ENCODE results near the gene DNAJC11.
"Not testable (repeated sequence)": the region's sequence is repeated elsewhere in the genome, so short reads cannot be mapped to it uniquely, and the experiment has no call there.

The DNAJC11 gene

DNA sequence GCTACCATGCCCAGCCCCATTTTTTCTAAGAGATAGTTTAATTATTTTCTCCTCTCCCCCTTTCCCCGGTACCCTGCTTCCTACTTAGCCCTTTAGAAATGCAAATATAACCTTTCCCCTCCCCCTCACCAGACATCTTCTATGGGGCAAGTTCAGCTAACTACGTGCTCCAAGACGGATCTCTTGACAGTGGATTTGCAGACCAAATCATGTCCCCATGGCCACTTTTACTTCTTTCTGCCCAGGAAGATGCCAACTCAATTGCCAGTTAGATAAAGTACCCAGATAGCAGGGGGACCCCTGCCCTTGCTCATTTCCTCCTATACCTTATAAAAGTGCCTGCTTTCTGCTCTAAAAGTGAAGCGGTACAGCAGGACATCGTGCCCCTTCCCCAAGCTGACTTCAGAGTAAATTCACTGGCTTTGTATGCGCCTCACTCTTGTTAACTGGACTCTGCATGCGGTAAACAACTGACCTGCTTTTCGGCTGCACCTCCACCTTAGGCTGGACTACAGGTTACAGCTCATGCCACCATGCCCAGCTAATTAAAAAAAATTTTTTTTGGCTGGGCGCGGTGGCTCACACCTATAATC, 7.4 kb downstream of the DNAJC11 start:
- no peak for DNase-seq

GRCh38 chr1:6692956-6693355, 8.7 kb downstream of the DNAJC11 start:
- DNase-seq, result no peak

- DNase-seq, result no peak
Observed at GRCh38 chr1:6691507-6691906, 10.1 kb downstream of the DNAJC11 start.

DNA sequence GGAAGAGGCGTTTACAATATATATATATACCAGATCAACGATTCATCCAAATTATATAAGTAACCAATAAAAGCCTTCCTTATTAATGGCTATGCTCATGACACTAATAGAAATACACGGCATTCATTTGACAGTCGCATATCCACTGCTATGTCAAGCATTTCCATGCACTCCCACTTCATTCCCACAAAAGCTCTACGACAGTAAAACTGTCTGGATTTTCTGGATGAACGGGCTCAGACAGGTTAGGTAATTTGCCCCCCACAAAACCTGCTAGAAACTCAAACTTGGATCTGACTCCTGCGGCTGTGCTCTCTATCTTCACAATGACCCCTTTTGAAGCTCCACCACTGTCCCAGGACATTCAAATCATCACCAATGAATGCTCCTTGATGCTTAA, 11.4 kb downstream of the DNAJC11 start:
- DNase-seq, result no peak

GRCh38 chr1:6688757-6689156, 12.9 kb downstream of the DNAJC11 start:
- no peak for DNase-seq

- no peak for DNase-seq
Observed at GRCh38 chr1:6688001-6688400, 13.6 kb downstream of the DNAJC11 start.

DNA sequence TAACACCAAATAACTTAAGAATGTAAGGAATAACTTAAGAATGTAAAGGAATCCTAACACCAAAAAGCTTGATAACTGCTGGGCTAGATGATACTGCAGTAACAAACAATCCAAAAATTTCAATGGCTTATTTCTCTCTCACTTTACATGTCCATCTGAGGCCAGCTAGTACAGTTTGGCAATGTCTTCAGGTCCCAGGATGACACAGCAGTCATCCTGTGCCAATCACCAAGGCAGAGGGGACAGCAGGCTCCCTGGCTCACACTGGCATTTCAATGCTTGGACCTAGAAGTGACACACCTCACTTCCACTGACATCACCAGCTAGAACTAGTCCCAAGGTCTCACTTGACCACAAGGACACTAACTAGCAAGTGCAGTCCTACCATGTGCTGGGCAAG, 15.3 kb downstream of the DNAJC11 start:
- DNase-seq, result no peak

- no peak for DNase-seq
Observed at GRCh38 chr1:6685381-6685780, 16.2 kb downstream of the DNAJC11 start.

DNA sequence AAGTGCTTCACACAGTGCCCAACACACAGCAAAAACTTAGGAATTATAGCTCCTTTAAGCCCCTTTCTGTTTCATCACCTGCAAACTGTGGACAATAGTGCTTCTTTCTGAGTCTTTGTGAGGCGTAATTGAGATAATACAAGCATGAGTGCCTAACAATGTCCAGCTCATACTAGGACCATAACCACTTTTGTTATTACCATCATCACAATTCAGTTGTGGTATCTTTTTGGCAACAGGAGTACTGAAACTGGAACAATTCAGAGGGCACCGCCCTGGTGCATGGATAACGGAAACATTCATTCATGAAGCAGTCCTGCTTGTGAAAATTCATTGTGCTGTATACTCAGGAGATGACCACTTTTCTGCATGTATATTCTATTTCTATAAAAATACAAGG, 18.2 kb downstream of the DNAJC11 start:
- DNase-seq, result no peak

- no peak for DNase-seq
Observed at GRCh38 chr1:6675941-6676340, 25.7 kb downstream of the DNAJC11 start.

- no peak for DNase-seq
Observed at GRCh38 chr1:6674771-6675170, 26.8 kb downstream of the DNAJC11 start.

GRCh38 chr1:6673816-6674398, 27.7 kb downstream of the DNAJC11 start:
- no peak for DNase-seq

DNA sequence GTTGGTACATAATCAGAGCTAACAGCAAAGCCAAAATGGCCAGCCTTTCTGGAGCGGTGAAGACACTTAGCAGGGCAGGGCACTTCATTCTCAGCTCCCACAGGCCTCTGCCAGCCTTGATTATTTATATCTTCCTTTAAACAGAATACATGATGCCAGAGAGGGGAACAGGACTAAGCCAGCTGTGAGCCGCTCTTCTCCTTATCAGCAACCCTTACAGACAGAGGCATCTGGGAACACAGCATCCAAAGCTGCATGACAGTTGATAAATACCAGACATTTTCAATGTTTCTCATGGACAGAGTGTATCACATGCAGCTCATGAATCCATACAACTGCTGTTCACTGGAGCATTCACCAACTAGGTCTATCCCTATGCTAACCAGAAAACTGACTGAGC, 29.1 kb downstream of the DNAJC11 start:
- no peak for DNase-seq

GRCh38 chr1:6668503-6668902, 33.1 kb downstream of the DNAJC11 start:
- DNase-seq, result no peak

- DNase-seq, result no peak
Observed at GRCh38 chr1:6667139-6667538, 34.5 kb downstream of the DNAJC11 start.

DNA sequence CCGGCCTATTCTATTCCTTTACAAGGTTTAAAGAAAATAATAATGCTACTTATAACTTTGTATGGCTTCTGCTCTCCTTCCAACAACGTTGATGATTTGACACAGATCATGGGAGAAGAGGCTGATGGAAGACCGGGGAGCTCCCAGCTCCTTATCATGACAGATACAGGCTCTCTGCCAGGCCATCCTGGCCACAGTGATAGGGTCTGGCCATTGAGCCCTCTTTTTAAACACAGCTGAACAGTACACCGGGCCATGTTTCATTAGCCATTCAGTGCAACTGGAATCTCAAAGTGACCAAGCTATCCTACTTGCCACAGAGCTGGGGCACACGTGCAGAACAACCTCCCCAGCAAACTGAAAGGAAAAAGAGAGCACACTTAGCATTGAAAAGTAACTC, 34.9 kb downstream of the DNAJC11 start:
- no peak for DNase-seq

- not testable (repeated sequence) for DNase-seq
Observed at GRCh38 chr1:6662468-6662867, 39.1 kb downstream of the DNAJC11 start.

DNA sequence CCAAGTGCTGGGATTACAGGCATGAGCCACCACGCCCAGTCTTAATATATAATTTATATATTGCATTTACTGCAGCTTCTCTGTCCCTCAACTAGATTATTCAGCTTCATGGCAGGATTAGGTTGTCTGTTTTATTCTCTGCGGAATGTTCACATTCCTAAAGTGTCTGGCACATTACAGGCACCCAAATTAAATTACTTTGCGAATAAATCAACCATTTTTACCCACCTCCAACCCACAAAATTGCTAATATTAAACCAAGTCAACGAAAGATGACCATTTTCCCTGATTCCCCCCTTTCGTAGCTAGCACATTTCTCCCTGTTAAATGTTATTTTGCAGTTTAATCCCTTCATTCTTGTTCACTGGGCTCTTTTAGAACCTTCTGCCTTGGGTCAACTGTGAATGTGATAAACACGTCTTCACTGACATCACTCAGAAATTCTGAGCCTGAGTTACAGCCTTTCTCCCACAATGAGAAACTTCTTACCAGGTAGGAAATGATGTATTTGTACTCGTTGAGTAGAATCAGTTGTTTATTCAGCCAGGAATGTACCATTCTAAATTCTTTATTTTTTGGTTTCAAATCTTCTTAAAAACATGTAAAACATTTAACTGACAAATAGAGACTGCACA, 41.1 kb downstream of the DNAJC11 start:
- no peak for DNase-seq

DNA sequence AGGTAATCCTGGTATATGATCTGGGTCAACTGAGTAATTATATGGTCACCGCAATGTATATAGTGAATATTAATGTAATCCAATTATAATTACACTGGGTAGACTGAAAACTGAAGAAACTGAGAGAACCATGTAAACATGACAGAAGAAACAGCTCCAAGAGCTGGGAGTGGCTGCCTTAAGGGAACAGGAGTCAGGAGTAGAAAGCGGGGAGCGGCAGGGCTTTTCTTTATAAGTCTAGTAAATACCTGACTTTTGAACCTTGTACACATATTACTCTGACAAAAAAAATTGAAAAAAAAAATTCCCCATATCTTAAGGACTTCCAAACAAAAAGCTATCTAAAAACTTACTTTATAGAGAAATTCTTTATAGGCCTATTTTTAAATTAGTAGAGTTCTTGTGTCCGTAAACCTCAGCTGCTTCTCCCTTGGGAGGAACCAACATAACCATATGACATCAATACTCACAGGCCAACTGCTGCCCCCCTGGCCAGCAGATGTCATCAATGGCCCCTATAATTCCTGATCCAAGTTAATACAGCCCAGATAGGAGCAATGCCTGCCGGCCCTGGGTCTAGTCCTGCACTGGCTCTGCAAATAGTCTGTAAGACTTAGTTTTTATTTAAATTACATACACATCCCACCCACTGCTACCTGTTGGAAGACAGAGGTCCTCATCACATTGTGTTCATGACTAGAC, 43.1 kb downstream of the DNAJC11 start:
- DNase-seq, result no peak

DNA sequence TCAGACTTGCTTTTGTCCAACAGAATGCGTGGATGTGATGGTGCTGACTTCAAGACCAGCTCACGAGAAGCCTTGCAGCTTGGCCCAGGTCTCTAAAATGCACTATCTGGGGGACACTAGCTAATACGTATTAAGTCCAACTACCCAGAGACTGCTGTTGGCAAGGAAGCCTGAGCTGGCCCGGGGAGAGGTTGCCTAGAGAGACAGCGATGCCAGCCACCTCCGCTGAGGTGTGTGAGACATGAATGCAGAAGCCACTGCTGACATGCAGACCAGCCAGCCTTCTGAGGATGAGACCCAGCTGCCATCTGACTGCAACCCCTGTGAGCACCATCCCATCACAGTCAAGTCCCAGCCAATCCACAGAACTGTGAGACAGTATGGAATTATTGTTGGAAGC, 44.5 kb downstream of the DNAJC11 start:
- DNase-seq, result no peak

DNA sequence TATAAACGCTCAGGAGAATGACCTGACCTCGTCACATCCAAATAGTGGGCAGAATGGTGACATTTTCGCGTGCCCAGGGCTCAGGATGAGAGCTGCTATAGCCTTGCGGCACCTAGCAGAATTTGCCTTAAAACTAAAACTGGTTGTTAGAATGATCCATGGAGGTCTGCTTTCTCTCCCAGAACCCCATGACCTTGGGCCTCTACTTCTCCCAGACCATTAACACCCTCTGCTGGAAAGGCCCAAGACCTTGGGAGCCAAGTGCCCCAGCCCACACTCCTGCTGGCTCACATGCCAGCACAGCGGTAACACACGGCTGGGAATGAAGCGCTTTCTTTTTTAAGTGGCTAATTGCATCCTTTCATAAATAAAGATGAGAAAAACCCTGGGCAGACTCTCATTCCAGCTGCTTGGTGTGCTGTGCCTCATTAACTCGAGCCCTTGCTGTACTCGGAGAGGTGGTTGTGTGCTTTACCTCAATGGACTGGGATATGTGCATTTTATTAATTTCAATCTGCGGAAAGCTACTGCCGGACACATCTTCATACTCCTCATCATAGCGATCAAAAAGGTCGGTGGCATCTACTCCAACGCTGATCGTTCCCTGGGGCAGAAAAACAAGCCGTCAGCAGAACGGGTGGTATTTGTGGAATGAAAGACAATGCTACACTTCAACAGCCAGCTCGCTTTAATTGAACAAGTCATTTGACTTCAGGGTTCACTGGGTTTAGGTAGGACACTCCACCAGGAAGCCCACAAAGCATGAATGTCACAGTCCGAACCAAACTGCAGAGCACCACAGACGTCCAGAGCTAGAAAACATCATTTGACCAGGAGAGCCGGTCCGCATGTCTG, 48.0 kb downstream of the DNAJC11 start:
- no peak for DNase-seq

- no peak for DNase-seq
Observed at GRCh38 chr1:6652986-6653385, 48.6 kb downstream of the DNAJC11 start.

- no peak for DNase-seq
Observed at GRCh38 chr1:6651909-6652308, 49.7 kb downstream of the DNAJC11 start.
